GM12892 (cell line): ENCODE measurements around the gene NYAP2.

Source experiments
- DNase-seq: peaks from one replicate; pipeline ENCODE4 v3.0.0; 2011; ENCODE audit not compliant: insufficient read length
- FAIRE-seq: peaks from 2 replicates; lab custom pipeline; 2011; peaks lifted over from hg19 to GRCh38; lab: Jason Lieb, UNC
- POLR2A ChIP-seq: IDR thresholded peaks from 2 replicates; pipeline ENCODE4 v1.6.1; 2011; ENCODE audit warnings: low read depth, low read length, control low read depth
- POLR2AphosphoS5 ChIP-seq: IDR thresholded peaks from 2 replicates; pipeline ENCODE4 v1.6.1; 2011; ENCODE audit warnings: low read depth, low read length, control low read depth
- TAF1 ChIP-seq: IDR thresholded peaks from 2 replicates; pipeline ENCODE4 v1.6.1; 2011; ENCODE audit warnings: low read depth, mild to moderate bottlenecking, control low read depth, low read length, borderline replicate concordance

The NYAP2 gene

GRCh38 chr2:225526760-225527390 is 127.4 kb downstream of the NYAP2 start:
- TF ChIP-seq POLR2AphosphoS5: no peak
- TF ChIP-seq POLR2A: no peak
- TF ChIP-seq TAF1: no peak
- DNase-seq (no peak), FAIRE-seq (no peak)

GRCh38 chr2:225531559-225531958 is 132.0 kb downstream of the NYAP2 start:
- no peak for DNase-seq

GRCh38 chr2:225532096-225532495 is 132.6 kb downstream of the NYAP2 start:
- no peak for DNase-seq
- TF ChIP-seq POLR2AphosphoS5 (no peak), POLR2A (no peak)
- FAIRE-seq: no peak

More at GRCh38 chr2:225531559-225531958, 132.0 kb downstream of the NYAP2 start:
- FAIRE-seq: no peak
- TF ChIP-seq POLR2A (no peak), TAF1 (no peak), POLR2AphosphoS5 (no peak)

GRCh38 chr2:225534037-225534436 is 134.5 kb downstream of the NYAP2 start:
- TF ChIP-seq POLR2AphosphoS5 (no peak), POLR2A (no peak), TAF1 (no peak)
- FAIRE-seq (no peak), DNase-seq (no peak)

- no peak for DNase-seq
- TF ChIP-seq TAF1 (no peak), POLR2AphosphoS5 (no peak), POLR2A (no peak)
- no peak for FAIRE-seq
Measured at GRCh38 chr2:225534697-225535096, 135.2 kb downstream of the NYAP2 start.

GRCh38 chr2:225536036-225536435 is 136.5 kb downstream of the NYAP2 start:
- no peak for FAIRE-seq
- no peak for TF ChIP-seq POLR2AphosphoS5
- TF ChIP-seq TAF1: no peak
- TF ChIP-seq POLR2A: no peak
- DNase-seq: no peak

GRCh38 chr2:225543626-225544025 is 144.1 kb downstream of the NYAP2 start:
- TF ChIP-seq POLR2AphosphoS5 (no peak), POLR2A (no peak), TAF1 (no peak)
- DNase-seq (no peak), FAIRE-seq (no peak)

GRCh38 chr2:225556461-225556860 is 157.0 kb downstream of the NYAP2 start:
- TF ChIP-seq POLR2A: no peak
- TF ChIP-seq POLR2AphosphoS5: no peak
- TF ChIP-seq TAF1: no peak
- FAIRE-seq: peak; percentile 21
- DNase-seq: no peak

- TF ChIP-seq TAF1: no peak
- TF ChIP-seq POLR2AphosphoS5: no peak
- TF ChIP-seq POLR2A: no peak
- DNase-seq: no peak
- FAIRE-seq: no peak
Measured at GRCh38 chr2:225558399-225559071, 159.0 kb downstream of the NYAP2 start.

GRCh38 chr2:225559072-225559415 is 159.5 kb downstream of the NYAP2 start:
- DNase-seq: no peak
- TF ChIP-seq POLR2A (no peak), POLR2AphosphoS5 (no peak), TAF1 (no peak)
- FAIRE-seq: no peak

- TF ChIP-seq POLR2A (no peak), POLR2AphosphoS5 (no peak), TAF1 (no peak)
- no peak for DNase-seq
- no peak for FAIRE-seq
Measured at GRCh38 chr2:225566798-225567197, 167.3 kb downstream of the NYAP2 start.

- FAIRE-seq (no peak), DNase-seq (no peak)
- no peak for TF ChIP-seq POLR2AphosphoS5
- no peak for TF ChIP-seq POLR2A
- no peak for TF ChIP-seq TAF1
Measured at GRCh38 chr2:225569995-225570394, 170.5 kb downstream of the NYAP2 start.

- no peak for TF ChIP-seq POLR2AphosphoS5
- no peak for TF ChIP-seq TAF1
- TF ChIP-seq POLR2A: no peak
- FAIRE-seq: no peak
- DNase-seq: no peak
Measured at GRCh38 chr2:225573603-225574002, 174.1 kb downstream of the NYAP2 start.
